SU-DHL-6 (cell line): ENCODE data around the gene UBC.

Source experiments
- CTCF ChIP-seq: fragments of 200-600 bp; sonication (generic); IDR thresholded peaks from one replicate; pipeline ENCODE4 v1.5.1; 2017; ENCODE audit warnings: antibody characterized with exemption, mild to moderate bottlenecking, low read length, moderate library complexity; ENCODE audit not compliant: insufficient read depth, poor library complexity, severe bottlenecking
- EZH2phosphoT487 ChIP-seq: fragments of 200-600 bp; sonication (generic), shearing (Covaris generic); conservative IDR thresholded peaks from 2 replicates; pipeline ENCODE4 v1.6.1; 2018; ENCODE audit warnings: mild to moderate bottlenecking, antibody characterized with exemption, low read length, moderate library complexity, mixed read lengths

GRCh38 chr12:124871297-124871696 is 43.2 kb downstream of the UBC start:
- TF ChIP-seq CTCF, result no peak
- no peak for TF ChIP-seq EZH2phosphoT487
